Measurements from ENCODE around the gene MAML2.
A peak's percentile ranks its signal among the peaks of the same experiment; 100 is the strongest.

Gene MAML2

GRCh38 chr11:96178049-96178886, 164.7 kb downstream of the MAML2 start:
- no peak for DNase-seq

GRCh38 chr11:96177146-96177545, 165.8 kb downstream of the MAML2 start:
- DNase-seq = no peak

- no peak for DNase-seq
These were observed 169.1 kb downstream of the MAML2 start for GRCh38 chr11:96173906-96174305.

- no peak for DNase-seq
These were observed 169.6 kb downstream of the MAML2 start for GRCh38 chr11:96173422-96173821.

GRCh38 chr11:96172604-96173003, 170.4 kb downstream of the MAML2 start:
- no peak for DNase-seq

GRCh38 chr11:96169250-96169649, 173.7 kb downstream of the MAML2 start:
- no peak for DNase-seq

- DNase-seq = no peak
These were observed 174.4 kb downstream of the MAML2 start for GRCh38 chr11:96168623-96169022.

- no peak for DNase-seq
These were observed 175.2 kb downstream of the MAML2 start for GRCh38 chr11:96167787-96168186.

- no peak for DNase-seq
These were observed 175.7 kb downstream of the MAML2 start for GRCh38 chr11:96167203-96167758.

GRCh38 chr11:96162816-96163499, 180.0 kb downstream of the MAML2 start:
- DNase-seq = peak; percentile 57

GRCh38 chr11:96161307-96162089, 181.5 kb downstream of the MAML2 start:
- no peak for DNase-seq

GRCh38 chr11:96160732-96161306, 182.2 kb downstream of the MAML2 start:
- DNase-seq = no peak

- DNase-seq = no peak
These were observed 183.0 kb downstream of the MAML2 start for GRCh38 chr11:96159968-96160367.

- no peak for DNase-seq
These were observed 184.9 kb downstream of the MAML2 start for GRCh38 chr11:96158126-96158525.

- no peak for DNase-seq
These were observed 185.5 kb downstream of the MAML2 start for GRCh38 chr11:96157517-96157873.

GRCh38 chr11:96156379-96156722, 186.6 kb downstream of the MAML2 start:
- DNase-seq = no peak

- DNase-seq = peak; percentile 74
These were observed 187.2 kb downstream of the MAML2 start for GRCh38 chr11:96155627-96156378.

- DNase-seq = no peak
These were observed 188.0 kb downstream of the MAML2 start for GRCh38 chr11:96154802-96155520.

GRCh38 chr11:96152623-96153022, 190.4 kb downstream of the MAML2 start:
- no peak for DNase-seq

- DNase-seq = no peak
These were observed 191.5 kb downstream of the MAML2 start for GRCh38 chr11:96151501-96151900.

GRCh38 chr11:96150609-96151008, 192.4 kb downstream of the MAML2 start:
- no peak for DNase-seq

Measured in right forelimb (tissue), 1 donor.